HG02588 (cell line): ENCODE results near the gene CASKIN1.

Source experiments
- ATAC-seq: cut with Tn5 transposase; IDR thresholded peaks from one replicate; pipeline ENCODE4 v1.9.1; 2021; ENCODE audit warnings: mild to moderate bottlenecking, moderate library complexity; ENCODE audit not compliant: unreplicated experiment

The CASKIN1 gene

GRCh38 chr16:2232094-2232990, 35.9 kb upstream of the CASKIN1 start:
- no peak for ATAC-seq

- no peak for ATAC-seq
These were observed 34.9 kb upstream of the CASKIN1 start for GRCh38 chr16:2231016-2231931.

- no peak for ATAC-seq
These were observed 34.0 kb upstream of the CASKIN1 start for GRCh38 chr16:2230376-2230775.

GRCh38 chr16:2229632-2230250, 33.3 kb upstream of the CASKIN1 start:
- ATAC-seq: no peak

GRCh38 chr16:2229091-2229490, 32.7 kb upstream of the CASKIN1 start:
- ATAC-seq: no peak

- ATAC-seq: no peak
These were observed 31.9 kb upstream of the CASKIN1 start for GRCh38 chr16:2228161-2228824.

GRCh38 chr16:2226918-2227317, 30.5 kb upstream of the CASKIN1 start:
- no peak for ATAC-seq

GRCh38 chr16:2226245-2226793, 29.9 kb upstream of the CASKIN1 start:
- no peak for ATAC-seq

- ATAC-seq: peak; percentile 12
These were observed 27.6 kb upstream of the CASKIN1 start for GRCh38 chr16:2223942-2224486.

- peak; percentile 90 for ATAC-seq
These were observed 27.0 kb upstream of the CASKIN1 start, which contains the start of gene E4F1 for GRCh38 chr16:2223221-2223941. Gene E4F1, plus strand, starts transcription at chr16:2223591. Its CDS starts 23 bp downstream, at chr16:2223614.

GRCh38 chr16:2216330-2216729, 19.9 kb upstream of the CASKIN1 start:
- no peak for ATAC-seq

- peak; percentile 84 for ATAC-seq
These were observed 18.2 kb upstream of the CASKIN1 start, which contains the start of gene PGP for GRCh38 chr16:2214719-2214968. Gene PGP, minus strand, starts transcription at chr16:2214840. Its CDS starts 63 bp downstream, at chr16:2214777.

- ATAC-seq: peak; percentile 3
These were observed 17.7 kb upstream of the CASKIN1 start for GRCh38 chr16:2213817-2214718.

- ATAC-seq: no peak
These were observed 16.2 kb upstream of the CASKIN1 start for GRCh38 chr16:2212362-2213324.

GRCh38 chr16:2211923-2212347, 15.5 kb upstream of the CASKIN1 start:
- ATAC-seq: no peak

- no peak for ATAC-seq
These were observed 14.3 kb upstream of the CASKIN1 start, which contains the start of gene BRICD5 for GRCh38 chr16:2210386-2211365. Gene BRICD5, minus strand, starts transcription at chr16:2210863. Its CDS starts 30 bp downstream, at chr16:2210833.
